Esophagus (tissue), 2 donors: ENCODE measurements around the gene CARTPT. TPM values are rescaled to one million over a fixed set of nuclear protein-coding genes. Genes with fewer than 3 reads are reported as not detected.

Source experiments
- polyA plus RNA-seq, 2 donors: library from polyadenylated mRNA; stranded (reverse); fragments of 200-250 nt; gene quantifications; one replicate each; pipeline ENCODE4 v1.2.3, GENCODE V29; 2013
- donor health status: healthy with polysubstance abuse.
- donor health status: Bipolar disorder and iron deficiency.

Gene CARTPT
- polyA plus RNA-seq, 2 donors = 0.28 TPM; not detected in 1

Other genes starting within 250 kb of the CARTPT start
- gene MCCC2, start 131.9 kb upstream of the CARTPT start, polyA plus RNA-seq = 10 to 100 TPM; 14.2 to 22.5 TPM